HepG2 (cell line): ENCODE results near the gene IFI27. TPM values are rescaled to one million over a fixed set of nuclear protein-coding genes. Genes with fewer than 3 reads are reported as not detected.

Experiments
- CBX5 ChIP-seq: sonication (generic); formaldehyde crosslinking; IDR thresholded peaks from 2 replicates; pipeline ENCODE4 v1.4.0; 2020; ENCODE audit warnings: missing genetic modification reagents, borderline replicate concordance
- DBP ChIP-seq: sonication (generic); formaldehyde crosslinking; IDR thresholded peaks from 2 replicates; pipeline ENCODE4 v1.4.0; 2020; ENCODE audit warnings: missing genetic modification reagents; ENCODE audit errors: not compliant biosample characterization
- HMGA1 ChIP-seq: sonication (generic); formaldehyde crosslinking; conservative IDR thresholded peaks from 2 replicates; pipeline ENCODE4 v1.4.0; 2020; ENCODE audit warnings: missing genetic modification reagents
- LRRFIP1 ChIP-seq: sonication (generic); formaldehyde crosslinking; conservative IDR thresholded peaks from 2 replicates; pipeline ENCODE4 v1.4.0; 2020; ENCODE audit warnings: missing genetic modification reagents
- MYPOP ChIP-seq: sonication (generic); formaldehyde crosslinking; IDR thresholded peaks from 2 replicates; pipeline ENCODE4 v1.8.1; 2023; ENCODE audit warnings: mild to moderate bottlenecking, moderate library complexity, missing genetic modification reagents
- SNAI1 ChIP-seq: sonication (generic); formaldehyde crosslinking; IDR thresholded peaks from 2 replicates; pipeline ENCODE4 v1.5.0; 2020; ENCODE audit warnings: mild to moderate bottlenecking, missing genetic modification reagents, borderline replicate concordance
- SOX13 ChIP-seq, 3 experiments: fragments of 450-650 bp in 1 of 3; sonication (generic) in 1 of 3; formaldehyde crosslinking in 1 of 3; IDR thresholded peaks in 2 of 3; conservative IDR thresholded peaks in 1 of 3; 2 replicates each; pipeline versions ENCODE4 v1.5.0 to v1.6.1; 2016 to 2020; ENCODE audit warnings: antibody characterized with exemption in 1 of 3, mild to moderate bottlenecking in 1 of 3, missing compliant biosample characterization in 1 of 3, missing genetic modification reagents in 1 of 3, moderate library complexity in 1 of 3
- TFAP4 ChIP-seq: sonication (generic); IDR thresholded peaks from 2 replicates; pipeline ENCODE4 v1.6.1; 2016; ENCODE audit warnings: low read depth, borderline replicate concordance
- THAP7 ChIP-seq: sonication (generic); formaldehyde crosslinking; IDR thresholded peaks from 2 replicates; pipeline ENCODE4 v1.8.1; 2023; ENCODE audit warnings: mild to moderate bottlenecking, missing genetic modification reagents
- ZFAT ChIP-seq: sonication (generic); formaldehyde crosslinking; conservative IDR thresholded peaks from 2 replicates; pipeline ENCODE4 v1.8.1; 2023; ENCODE audit warnings: missing genetic modification reagents, inconsistent platforms
- ZFP91 ChIP-seq: sonication (generic); formaldehyde crosslinking; IDR thresholded peaks from 2 replicates; pipeline ENCODE4 v1.9.0; 2022; ENCODE audit warnings: missing genetic modification reagents, mild to moderate bottlenecking, borderline replicate concordance
- ZKSCAN5 ChIP-seq: sonication (generic); formaldehyde crosslinking; IDR thresholded peaks from 2 replicates; pipeline ENCODE4 v1.5.1; 2020; ENCODE audit warnings: mild to moderate bottlenecking, missing genetic modification reagents
- ZNF512 ChIP-seq: sonication (generic); formaldehyde crosslinking; IDR thresholded peaks from 2 replicates; pipeline ENCODE4 v1.4.0; 2020; ENCODE audit warnings: mild to moderate bottlenecking, missing genetic modification reagents
- ZNF556 ChIP-seq: sonication (generic); formaldehyde crosslinking; IDR thresholded peaks from 2 replicates; pipeline ENCODE4 v1.4.0; 2020; ENCODE audit warnings: mild to moderate bottlenecking, missing genetic modification reagents, borderline replicate concordance
- polyA plus RNA-seq, 8 experiments: library from polyadenylated mRNA; depleted of rRNA in 3 of 8; stranded (reverse) in 7 of 8; unstranded in 1 of 8; fragments of >200 nt; fragmentation: Illumina TruSeq in 4 of 8; extraction: Trizol in 4 of 8; gene quantifications; 2 replicates each; pipeline versions ENCODE4 v1.2.1 to v1.2.3, GENCODE V29; 2011 to 2016; ENCODE audit warnings: low read depth in 4 of 8, missing spikeins in 1 of 8, mixed read lengths in 1 of 8; ENCODE audit not compliant: insufficient read depth in 1 of 8
- total RNA-seq, 5 experiments: library from RNA; depleted of rRNA; stranded (reverse); fragments of >200 nt; fragmentation: Illumina TruSeq; extraction: Trizol; gene quantifications; 2 replicates each; pipeline ENCODE4 v1.2.3, GENCODE V29; 2016; ENCODE audit warnings: low read depth in 1 of 5

Gene IFI27
- total and polyA plus RNA-seq, 2 of the 13 experiments (the other 11 are each of a cell fraction or from before 2014, with no cell fraction given) = 1.2 to 1.7 TPM

- TF ChIP-seq THAP7 (CRISPR knock-in tag) (no peak), SOX13 (IDR thresholded peaks at IDR 0.05) (no peak), SOX13 (CRISPR knock-in tag; conservative IDR thresholded peaks at IDR 0.05 in 1 of 2, IDR thresholded peaks at IDR 0.05 in 1 of 2) (no peak), LRRFIP1 (CRISPR knock-in tag) (no peak), ZFP91 (CRISPR knock-in tag) (no peak), TFAP4 (peak; percentile 35; the same call in 1 of the 2 replicates), ZNF512 (CRISPR knock-in tag) (no peak), ZFAT (CRISPR knock-in tag) (no peak), ZKSCAN5 (CRISPR knock-in tag) (no peak), DBP (CRISPR knock-in tag) (no peak), HMGA1 (no peak), SNAI1 (CRISPR knock-in tag) (no peak), MYPOP (CRISPR knock-in tag) (0 out of 2 replicates have a peak, but pooled peaks have one; percentile 55), ZNF556 (CRISPR knock-in tag) (no peak), CBX5 (CRISPR knock-in tag) (no peak)
These were observed 51.9 kb downstream of the IFI27 start (continued) for GRCh38 chr14:94162466-94162865.
